Measurements from ENCODE around the gene CGNL1. TPM values are rescaled to one million over a fixed set of nuclear protein-coding genes. Genes with fewer than 3 reads are reported as not detected.
A peak's percentile ranks its signal among the peaks of the same experiment; 100 is the strongest.

Gene CGNL1
- total RNA-seq: not detected
- polyA plus RNA-seq: not detected

GRCh38 chr15:57375827-57376695 is at the start of gene CGNL1:
CGNL1 (plus strand) TSS chr15:57376505; CDS start chr15:57438000, 61,495 bp downstream.
- H3K27ac Mint-ChIP-seq: peak within 1 kb of the TSS in 1 of 3 donors; percentile 20
- peaks cover 0 to 12% (median 4%) of the 10 kb centered on the region in 4 donors for H3K4me1 Mint-ChIP-seq
- no peaks in the 10 kb centered on the region for H3K36me3 Mint-ChIP-seq
- H3K27ac ChIP-seq (ENCODE audit: insufficient read depth, low read length, poor library complexity, severe bottlenecking): no peak within 1 kb of the TSS
- peak within 1 kb of the TSS in 3 of 4 donors; percentile 52 to 84 (median 67) for H3K4me3 Mint-ChIP-seq
- peaks cover 62% of the 10 kb centered on the region for H3K27me3 Mint-ChIP-seq
- ATAC-seq (ENCODE audit: low read depth in 2 of 2) (no peak), DNase-seq (no peak)
- H3K9me3 ChIP-seq (ENCODE audit: control insufficient read depth in 2 of 2, low read length in 2 of 2): no peaks in the 10 kb centered on the region
- H3K4me1 ChIP-seq (ENCODE audit: control insufficient read depth, insufficient read depth, low read length, poor library complexity, severe bottlenecking): no peaks in the 10 kb centered on the region
- peaks cover 14% of the 10 kb centered on the region for H3K27me3 ChIP-seq (ENCODE audit: control insufficient read depth, insufficient read depth, low read length)
- no peak within 1 kb of the TSS for H3K4me3 ChIP-seq (ENCODE audit: low read depth, low read length)
- H3K36me3 ChIP-seq (ENCODE audit: control insufficient read depth, insufficient read depth, low read length): no peaks in the 10 kb centered on the region
- H3K9me3 Mint-ChIP-seq: peaks cover 0 to 4% (median 2%) of the 10 kb centered on the region in 7 donors

- no peak overlapping the region for H3K4me3 Mint-ChIP-seq
- H3K36me3 Mint-ChIP-seq: no peaks in the 10 kb centered on the region
- Histone ChIP-seq H3K4me3 (ENCODE audit: low read depth, low read length) (no peak overlapping the region), H3K27ac (ENCODE audit: insufficient read depth, low read length, poor library complexity, severe bottlenecking) (no peak overlapping the region), H3K9me3 (ENCODE audit: control insufficient read depth in 2 of 2, low read length in 2 of 2) (no peaks in the 10 kb centered on the region), H3K27me3 (ENCODE audit: control insufficient read depth, insufficient read depth, low read length) (no peaks in the 10 kb centered on the region), H3K4me1 (ENCODE audit: control insufficient read depth, insufficient read depth, low read length, poor library complexity, severe bottlenecking) (no peaks in the 10 kb centered on the region), H3K36me3 (ENCODE audit: control insufficient read depth, insufficient read depth, low read length) (no peaks in the 10 kb centered on the region)
- H3K9me3 Mint-ChIP-seq: peaks cover 0 to 2% (median 0%) of the 10 kb centered on the region in 7 donors
- H3K27me3 Mint-ChIP-seq: peaks cover 8% of the 10 kb centered on the region
- H3K27ac Mint-ChIP-seq: no peak overlapping the region
- DNase-seq: no peak
- peaks cover 0 to 9% (median 1%) of the 10 kb centered on the region in 4 donors for H3K4me1 Mint-ChIP-seq
- ATAC-seq (ENCODE audit: low read depth in 2 of 2): no peak
Measured at GRCh38 chr15:57327985-57328471, 48.3 kb upstream of the CGNL1 start.

- H3K4me3 ChIP-seq (ENCODE audit: low read depth, low read length): no peak overlapping the region
- no peaks in the 10 kb centered on the region for H3K4me1 ChIP-seq (ENCODE audit: control insufficient read depth, insufficient read depth, low read length, poor library complexity, severe bottlenecking)
- no peaks in the 10 kb centered on the region for H3K36me3 ChIP-seq (ENCODE audit: control insufficient read depth, insufficient read depth, low read length)
- no peak overlapping the region for H3K27ac ChIP-seq (ENCODE audit: insufficient read depth, low read length, poor library complexity, severe bottlenecking)
- no peak for ATAC-seq (ENCODE audit: low read depth in 2 of 2)
- DNase-seq: no peak
- H3K36me3 Mint-ChIP-seq: no peaks in the 10 kb centered on the region
- no peaks in the 10 kb centered on the region for H3K27me3 ChIP-seq (ENCODE audit: control insufficient read depth, insufficient read depth, low read length)
- peaks cover 8% of the 10 kb centered on the region for H3K27me3 Mint-ChIP-seq
- peaks cover 0 to 9% (median 1%) of the 10 kb centered on the region in 4 donors for H3K4me1 Mint-ChIP-seq
- no peaks in the 10 kb centered on the region for H3K9me3 ChIP-seq (ENCODE audit: control insufficient read depth in 2 of 2, low read length in 2 of 2)
- peaks cover 0 to 2% (median 0%) of the 10 kb centered on the region in 7 donors for H3K9me3 Mint-ChIP-seq
- H3K27ac Mint-ChIP-seq: no peak overlapping the region
- H3K4me3 Mint-ChIP-seq: no peak overlapping the region
Measured at GRCh38 chr15:57328479-57328878, 47.8 kb upstream of the CGNL1 start.

DNA sequence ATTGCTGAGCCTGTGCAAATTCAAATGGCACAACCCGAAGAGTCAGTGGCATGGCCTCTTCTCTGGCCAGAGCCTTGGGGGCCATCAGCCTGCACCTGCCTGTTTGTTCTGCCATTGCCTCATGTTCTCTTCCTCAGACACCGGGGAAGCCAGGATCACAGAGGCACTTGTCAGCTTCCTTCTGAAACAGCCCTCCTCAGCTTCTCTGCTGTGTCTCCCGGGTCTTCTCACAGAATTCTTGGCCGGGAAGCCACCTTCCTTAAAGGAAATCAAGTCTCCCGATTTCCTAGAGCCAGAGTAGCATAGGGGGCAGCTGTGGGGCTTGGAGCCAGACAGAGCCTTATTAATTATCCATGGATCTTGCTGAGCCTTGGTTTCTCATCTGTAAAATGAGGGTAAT is 47.4 kb upstream of the CGNL1 start:
- Mint-ChIP-seq H3K4me3 (no peak overlapping the region), H3K36me3 (no peaks in the 10 kb centered on the region), H3K27me3 (peaks cover 9% of the 10 kb centered on the region), H3K27ac (no peak overlapping the region), H3K4me1 (peaks cover 0 to 5% (median 1%) of the 10 kb centered on the region in 4 donors), H3K9me3 (peaks cover 0 to 2% (median 0%) of the 10 kb centered on the region in 7 donors)
- no peak overlapping the region for H3K27ac ChIP-seq (ENCODE audit: insufficient read depth, low read length, poor library complexity, severe bottlenecking)
- no peaks in the 10 kb centered on the region for H3K9me3 ChIP-seq (ENCODE audit: control insufficient read depth in 2 of 2, low read length in 2 of 2)
- no peaks in the 10 kb centered on the region for H3K4me1 ChIP-seq (ENCODE audit: control insufficient read depth, insufficient read depth, low read length, poor library complexity, severe bottlenecking)
- no peak overlapping the region for H3K4me3 ChIP-seq (ENCODE audit: low read depth, low read length)
- H3K36me3 ChIP-seq (ENCODE audit: control insufficient read depth, insufficient read depth, low read length): no peaks in the 10 kb centered on the region
- no peaks in the 10 kb centered on the region for H3K27me3 ChIP-seq (ENCODE audit: control insufficient read depth, insufficient read depth, low read length)
- DNase-seq (no peak), ATAC-seq (ENCODE audit: low read depth in 2 of 2) (no peak)

- Mint-ChIP-seq H3K4me1 (peaks cover 0 to 2% (median under 1%) of the 10 kb centered on the region in 4 donors), H3K4me3 (no peak overlapping the region), H3K9me3 (peaks cover 0 to 2% (median 0%) of the 10 kb centered on the region in 7 donors), H3K27me3 (peaks cover 17% of the 10 kb centered on the region), H3K36me3 (no peaks in the 10 kb centered on the region), H3K27ac (no peak overlapping the region)
- no peak overlapping the region for H3K27ac ChIP-seq (ENCODE audit: insufficient read depth, low read length, poor library complexity, severe bottlenecking)
- H3K36me3 ChIP-seq (ENCODE audit: control insufficient read depth, insufficient read depth, low read length): no peaks in the 10 kb centered on the region
- H3K4me1 ChIP-seq (ENCODE audit: control insufficient read depth, insufficient read depth, low read length, poor library complexity, severe bottlenecking): no peaks in the 10 kb centered on the region
- no peak overlapping the region for H3K4me3 ChIP-seq (ENCODE audit: low read depth, low read length)
- no peaks in the 10 kb centered on the region for H3K27me3 ChIP-seq (ENCODE audit: control insufficient read depth, insufficient read depth, low read length)
- no peaks in the 10 kb centered on the region for H3K9me3 ChIP-seq (ENCODE audit: control insufficient read depth in 2 of 2, low read length in 2 of 2)
- DNase-seq (no peak), ATAC-seq (ENCODE audit: low read depth in 2 of 2) (no peak)
Measured at GRCh38 chr15:57329582-57330367, 46.5 kb upstream of the CGNL1 start.

GRCh38 chr15:57330619-57331340 is 45.5 kb upstream of the CGNL1 start:
- no peaks in the 10 kb centered on the region for H3K9me3 ChIP-seq (ENCODE audit: control insufficient read depth in 2 of 2, low read length in 2 of 2)
- no peak overlapping the region for H3K27ac ChIP-seq (ENCODE audit: insufficient read depth, low read length, poor library complexity, severe bottlenecking)
- Mint-ChIP-seq H3K4me3 (no peak overlapping the region), H3K9me3 (no peaks in the 10 kb centered on the region), H3K27ac (no peak overlapping the region), H3K36me3 (no peaks in the 10 kb centered on the region), H3K4me1 (no peaks in the 10 kb centered on the region), H3K27me3 (peaks cover 17% of the 10 kb centered on the region)
- no peak for ATAC-seq (ENCODE audit: low read depth in 2 of 2)
- H3K27me3 ChIP-seq (ENCODE audit: control insufficient read depth, insufficient read depth, low read length): no peaks in the 10 kb centered on the region
- DNase-seq: no peak
- H3K4me1 ChIP-seq (ENCODE audit: control insufficient read depth, insufficient read depth, low read length, poor library complexity, severe bottlenecking): no peaks in the 10 kb centered on the region
- H3K4me3 ChIP-seq (ENCODE audit: low read depth, low read length): no peak overlapping the region
- no peaks in the 10 kb centered on the region for H3K36me3 ChIP-seq (ENCODE audit: control insufficient read depth, insufficient read depth, low read length)

- H3K27ac ChIP-seq (ENCODE audit: insufficient read depth, low read length, poor library complexity, severe bottlenecking): no peak overlapping the region
- H3K27ac Mint-ChIP-seq: no peak overlapping the region
- no peaks in the 10 kb centered on the region for H3K4me1 ChIP-seq (ENCODE audit: control insufficient read depth, insufficient read depth, low read length, poor library complexity, severe bottlenecking)
- no peak for DNase-seq
- ATAC-seq (ENCODE audit: low read depth in 2 of 2): no peak
- no peaks in the 10 kb centered on the region for H3K9me3 Mint-ChIP-seq
- no peaks in the 10 kb centered on the region for H3K9me3 ChIP-seq (ENCODE audit: control insufficient read depth in 2 of 2, low read length in 2 of 2)
- H3K4me3 ChIP-seq (ENCODE audit: low read depth, low read length): no peak overlapping the region
- peaks cover 17% of the 10 kb centered on the region for H3K27me3 Mint-ChIP-seq
- no peaks in the 10 kb centered on the region for H3K36me3 ChIP-seq (ENCODE audit: control insufficient read depth, insufficient read depth, low read length)
- no peaks in the 10 kb centered on the region for H3K27me3 ChIP-seq (ENCODE audit: control insufficient read depth, insufficient read depth, low read length)
- H3K4me3 Mint-ChIP-seq: no peak overlapping the region
- no peaks in the 10 kb centered on the region for H3K4me1 Mint-ChIP-seq
- H3K36me3 Mint-ChIP-seq: no peaks in the 10 kb centered on the region
Measured at GRCh38 chr15:57332326-57332725, 44.0 kb upstream of the CGNL1 start.
